ENCODE results near the gene FNDC3A.

The FNDC3A gene

GRCh38 chr13:49251326-49251725 is 275.6 kb downstream of the FNDC3A start:
- H3K36me3 Mint-ChIP-seq, result peaks cover 3% of the 10 kb centered on the region
- H3K9me3 Mint-ChIP-seq, result no peaks in the 10 kb centered on the region
- H3K4me1 Mint-ChIP-seq, result peaks cover 74% of the 10 kb centered on the region
- no peaks in the 10 kb centered on the region for H3K27me3 Mint-ChIP-seq
- H3K27ac Mint-ChIP-seq, result no peak overlapping the region
- H3K4me3 Mint-ChIP-seq, result no peak overlapping the region

GRCh38 chr13:49253310-49253709 is 277.6 kb downstream of the FNDC3A start:
- peak overlapping the region; percentile 79 for H3K27ac Mint-ChIP-seq
- no peaks in the 10 kb centered on the region for H3K27me3 Mint-ChIP-seq
- H3K9me3 Mint-ChIP-seq, result no peaks in the 10 kb centered on the region
- peaks cover 80% of the 10 kb centered on the region for H3K4me1 Mint-ChIP-seq
- H3K36me3 Mint-ChIP-seq, result peaks cover 6% of the 10 kb centered on the region
- H3K4me3 Mint-ChIP-seq, result no peak overlapping the region

GRCh38 chr13:49254007-49254406 is 278.3 kb downstream of the FNDC3A start:
- H3K9me3 Mint-ChIP-seq, result no peaks in the 10 kb centered on the region
- H3K4me1 Mint-ChIP-seq, result peaks cover 78% of the 10 kb centered on the region
- H3K4me3 Mint-ChIP-seq, result no peak overlapping the region
- peaks cover 6% of the 10 kb centered on the region for H3K36me3 Mint-ChIP-seq
- no peaks in the 10 kb centered on the region for H3K27me3 Mint-ChIP-seq
- no peak overlapping the region for H3K27ac Mint-ChIP-seq

- H3K4me1 Mint-ChIP-seq, result peaks cover 57% of the 10 kb centered on the region
- H3K36me3 Mint-ChIP-seq, result peaks cover 11% of the 10 kb centered on the region
Observed at GRCh38 chr13:49256841-49257240, 281.1 kb downstream of the FNDC3A start.

GRCh38 chr13:49258089-49258796 is 282.5 kb downstream of the FNDC3A start:
- Mint-ChIP-seq H3K4me1 (peaks cover 47% of the 10 kb centered on the region), H3K36me3 (peaks cover 11% of the 10 kb centered on the region), H3K9me3 (no peaks in the 10 kb centered on the region), H3K27me3 (no peaks in the 10 kb centered on the region), H3K4me3 (peak overlapping the region; percentile 90), H3K27ac (peak overlapping the region; percentile 66)

More at GRCh38 chr13:49256841-49257240, 281.1 kb downstream of the FNDC3A start:
- Mint-ChIP-seq H3K27ac (peak overlapping the region; percentile 61), H3K4me3 (peak overlapping the region; percentile 19), H3K27me3 (no peaks in the 10 kb centered on the region), H3K9me3 (no peaks in the 10 kb centered on the region)
